ENCODE data around the gene RADIL.

DNA sequence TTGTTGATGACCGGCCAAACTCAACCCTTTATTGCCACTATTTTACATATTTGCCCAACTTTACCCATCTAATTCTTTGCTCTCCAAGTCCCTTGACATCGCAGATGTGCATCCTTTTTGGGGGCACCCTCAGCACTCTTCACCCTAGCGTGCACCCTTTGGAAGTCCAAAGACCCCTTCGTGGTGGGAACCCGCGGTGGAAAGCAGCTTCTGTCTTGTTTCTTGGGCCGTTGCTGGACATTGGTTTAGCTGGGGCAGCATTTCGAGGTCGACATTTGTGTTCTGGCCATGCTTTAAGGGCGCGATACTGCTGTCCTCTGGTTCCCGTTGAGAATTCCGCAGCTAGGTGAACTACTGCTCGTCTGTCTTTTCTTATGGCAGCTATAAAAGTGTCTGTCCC is 21.4 kb downstream of the RADIL start:
- TF ChIP-seq, protein P1, sequence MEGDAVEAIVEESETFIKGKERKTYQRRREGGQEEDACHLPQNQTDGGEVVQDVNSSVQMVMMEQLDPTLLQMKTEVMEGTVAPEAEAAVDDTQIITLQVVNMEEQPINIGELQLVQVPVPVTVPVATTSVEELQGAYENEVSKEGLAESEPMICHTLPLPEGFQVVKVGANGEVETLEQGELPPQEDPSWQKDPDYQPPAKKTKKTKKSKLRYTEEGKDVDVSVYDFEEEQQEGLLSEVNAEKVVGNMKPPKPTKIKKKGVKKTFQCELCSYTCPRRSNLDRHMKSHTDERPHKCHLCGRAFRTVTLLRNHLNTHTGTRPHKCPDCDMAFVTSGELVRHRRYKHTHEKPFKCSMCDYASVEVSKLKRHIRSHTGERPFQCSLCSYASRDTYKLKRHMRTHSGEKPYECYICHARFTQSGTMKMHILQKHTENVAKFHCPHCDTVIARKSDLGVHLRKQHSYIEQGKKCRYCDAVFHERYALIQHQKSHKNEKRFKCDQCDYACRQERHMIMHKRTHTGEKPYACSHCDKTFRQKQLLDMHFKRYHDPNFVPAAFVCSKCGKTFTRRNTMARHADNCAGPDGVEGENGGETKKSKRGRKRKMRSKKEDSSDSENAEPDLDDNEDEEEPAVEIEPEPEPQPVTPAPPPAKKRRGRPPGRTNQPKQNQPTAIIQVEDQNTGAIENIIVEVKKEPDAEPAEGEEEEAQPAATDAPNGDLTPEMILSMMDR (IDR thresholded peaks at IDR 0.05; ENCODE audit: low read depth, low read length, poor library complexity, severe bottlenecking), result no peak
- no peak for TF ChIP-seq EZH2phosphoT487 (IDR thresholded peaks at IDR 0.05; ENCODE audit: borderline replicate concordance, low read length)
